AG08395 (cell line): ENCODE data around the gene CRYBB3.
"Not testable (repeated sequence)": the region's sequence is repeated elsewhere in the genome, so short reads cannot be mapped to it uniquely, and the experiment has no call there.

Source experiments
- DNase-seq: peaks from one replicate; pipeline ENCODE4 v3.0.0; 2012; ENCODE audit warnings: mixed read lengths, low spot score

Gene CRYBB3

DNA sequence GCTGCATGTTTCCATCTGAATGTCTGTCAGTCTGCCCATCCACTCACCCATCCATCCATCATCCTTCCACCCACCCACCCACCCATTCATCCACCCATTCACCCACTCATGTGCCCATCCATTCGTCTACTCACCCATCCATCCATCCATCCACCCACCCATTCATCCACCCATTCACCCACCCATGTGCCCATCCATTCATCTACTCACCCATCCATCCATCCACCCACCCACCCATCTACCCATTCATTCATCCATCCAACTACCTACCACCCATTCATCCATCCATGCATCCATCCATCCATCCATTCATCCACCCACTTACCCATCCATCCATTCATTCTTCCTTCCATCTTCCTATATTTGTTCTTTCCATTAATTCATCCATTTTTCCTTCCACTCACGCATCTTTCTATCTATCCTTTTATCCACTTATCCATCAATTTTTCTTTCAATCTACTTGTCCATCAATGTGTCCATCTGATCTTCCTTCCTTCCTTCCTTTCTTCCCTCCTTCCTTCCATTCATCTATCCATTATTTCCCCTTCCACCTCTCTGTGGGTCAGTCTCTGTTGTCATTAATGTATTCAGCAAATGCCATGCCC is 8.0 kb downstream of the CRYBB3 start:
- no peak for DNase-seq

DNA sequence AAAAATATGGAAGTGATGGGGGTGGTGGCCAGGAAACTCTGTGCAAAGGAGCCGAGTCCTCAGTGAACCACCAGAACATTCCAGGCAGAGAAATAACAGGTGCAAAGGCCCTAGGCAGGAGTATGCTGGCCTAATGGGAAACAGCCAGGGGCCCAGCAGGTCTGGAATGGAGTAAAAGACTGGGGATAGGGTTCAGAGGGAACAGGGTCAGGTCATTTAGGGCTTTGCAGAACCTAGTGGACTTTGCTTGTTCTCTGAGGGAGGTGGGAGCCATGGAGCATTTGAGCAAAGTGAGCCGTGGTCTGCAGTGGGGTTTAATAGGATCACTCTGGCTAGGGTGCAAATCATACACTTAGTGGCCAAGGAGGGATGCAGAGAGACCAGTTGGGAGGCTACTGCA is 8.7 kb downstream of the CRYBB3 start:
- no peak for DNase-seq

DNA sequence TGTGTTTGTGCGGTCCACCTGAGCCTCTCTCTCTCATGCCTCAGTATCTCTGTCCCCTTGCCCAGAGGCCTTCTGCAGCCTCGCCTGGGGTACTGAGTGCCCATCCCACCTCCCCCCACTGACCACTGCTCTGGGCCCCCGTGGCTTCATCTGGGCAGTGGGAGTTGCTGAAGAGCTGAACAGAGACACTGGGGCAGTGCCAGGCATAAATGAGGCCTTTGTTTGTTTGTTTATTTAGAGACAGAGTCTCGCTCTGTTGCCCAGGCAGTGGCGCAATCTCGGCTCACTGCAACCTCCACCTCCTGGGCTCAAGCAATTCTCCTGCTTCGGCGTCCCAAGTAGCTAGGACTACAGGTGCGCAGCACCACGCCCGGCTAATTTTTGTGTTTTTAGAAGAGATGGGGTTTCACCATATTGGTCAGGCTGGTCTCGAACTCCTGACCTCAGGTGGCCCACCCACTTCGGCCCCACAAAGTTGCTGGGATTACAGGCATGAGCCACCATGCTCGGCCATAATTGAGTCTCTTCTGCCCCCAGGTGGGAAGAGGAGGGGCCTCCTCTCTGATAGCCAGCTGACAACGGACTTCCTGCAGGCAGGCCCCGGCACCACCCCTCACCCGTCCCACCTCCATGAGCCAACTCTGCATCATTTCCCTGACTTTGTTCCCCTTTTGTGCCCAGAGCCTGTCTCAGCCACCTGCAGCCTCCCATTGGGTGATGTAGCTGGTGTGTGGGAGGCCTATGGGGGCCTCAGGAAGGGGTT is 9.3 kb downstream of the CRYBB3 start:
- DNase-seq, result no peak

DNA sequence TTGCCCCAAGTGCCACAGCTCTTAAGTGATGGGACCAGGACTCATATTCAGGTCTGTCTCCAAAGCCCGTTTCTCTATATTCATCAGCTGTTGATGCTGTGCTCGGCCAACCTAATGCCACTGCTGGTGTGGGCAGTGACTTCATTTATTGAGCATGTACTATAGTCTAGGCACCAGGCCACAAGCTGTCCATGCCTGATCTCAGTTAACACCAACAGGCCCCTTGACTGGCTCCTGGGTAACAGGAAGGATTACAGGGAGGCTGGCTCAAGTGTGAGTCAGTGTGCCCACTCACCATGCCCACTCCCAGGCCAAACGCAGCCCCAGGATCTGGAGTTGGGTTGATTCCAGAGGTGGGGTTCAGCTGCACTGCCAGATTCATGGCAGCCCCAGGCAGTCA is 11.1 kb downstream of the CRYBB3 start:
- no peak for DNase-seq

DNA sequence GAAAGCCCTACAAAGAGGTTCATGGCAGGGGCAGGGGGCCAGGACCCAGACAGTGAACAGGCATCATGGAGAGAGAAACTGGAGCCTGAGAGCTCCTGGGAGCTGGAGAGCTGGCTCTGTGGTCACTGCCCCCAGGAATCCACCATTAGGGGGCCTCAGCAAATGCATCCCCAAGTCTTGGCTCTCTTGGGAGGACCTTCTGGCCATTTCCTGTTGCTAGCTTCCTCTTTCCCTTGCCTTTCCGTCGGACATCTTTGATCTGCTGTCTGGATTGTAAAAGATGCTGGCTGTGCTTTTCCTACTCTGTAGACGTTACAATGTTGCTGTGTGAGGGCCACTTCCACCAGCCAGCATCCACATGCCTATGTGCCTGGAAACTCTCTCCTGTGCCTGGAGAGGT is 12.7 kb downstream of the CRYBB3 start:
- DNase-seq, result no peak

DNA sequence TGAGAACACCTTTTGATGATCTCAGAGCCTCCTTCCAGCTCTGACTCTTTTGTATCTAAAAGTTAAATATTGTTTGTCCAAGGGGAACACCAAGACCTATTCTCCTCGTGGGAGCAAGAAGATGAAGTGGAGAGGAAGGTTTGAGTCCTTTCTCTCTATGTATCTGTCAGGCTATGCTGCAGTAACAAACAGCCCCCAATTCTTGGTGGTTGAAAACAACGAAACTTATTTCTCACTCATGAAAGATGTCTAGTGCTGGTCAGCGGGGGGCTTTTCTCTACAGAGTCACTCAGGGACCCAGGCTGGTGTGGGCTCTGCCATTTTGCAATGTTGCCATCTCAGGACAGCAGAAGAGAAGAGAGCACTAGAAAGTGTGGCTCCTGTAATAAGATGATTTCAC is 13.6 kb downstream of the CRYBB3 start:
- DNase-seq, result no peak

DNA sequence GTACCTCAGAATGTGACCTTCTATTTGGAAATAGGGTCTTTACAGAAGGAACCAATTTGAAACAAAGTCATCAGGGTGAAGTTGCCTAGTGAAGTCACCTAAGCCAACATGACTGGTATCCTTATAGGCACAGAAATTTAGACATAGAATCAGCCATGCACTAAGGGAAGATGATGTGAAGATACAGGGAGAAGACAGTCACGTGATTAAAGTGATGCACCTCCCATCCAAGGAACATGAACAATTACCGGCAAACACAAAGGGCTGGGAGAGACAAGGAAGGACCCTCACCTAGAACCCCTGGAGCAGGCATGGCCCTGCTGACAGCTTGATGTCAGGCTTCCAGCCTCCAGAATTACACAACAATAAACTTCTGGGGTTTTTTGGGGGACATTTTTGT is 16.6 kb downstream of the CRYBB3 start:
- no peak for DNase-seq

DNA sequence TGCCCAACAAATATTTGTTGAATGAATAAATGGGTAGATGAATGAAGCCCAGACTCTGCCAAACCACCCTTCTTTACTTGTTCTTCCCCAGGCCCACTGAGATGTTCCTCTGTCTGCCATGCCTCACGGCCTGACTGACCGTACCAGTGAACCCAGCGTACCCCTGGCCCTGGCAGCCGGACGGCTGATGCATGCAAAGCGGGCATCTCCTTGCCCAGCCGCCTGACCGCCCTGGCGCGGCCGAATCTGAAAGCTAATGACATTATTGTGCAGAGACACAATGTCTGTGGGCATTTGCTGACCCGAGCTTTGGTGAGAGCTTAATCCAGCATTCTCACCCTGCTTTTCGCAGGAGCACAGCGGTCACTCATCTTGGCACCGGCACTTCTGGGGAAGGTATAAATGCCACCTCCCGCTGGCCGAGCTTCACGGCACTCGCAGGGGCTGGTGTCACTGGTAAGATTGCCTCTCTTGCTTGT is 19.6 kb downstream of the CRYBB3 start, which contains the start of gene CRYBB2:
TSS of gene CRYBB2 (plus strand) at position 429 of the 479 bp plus-strand sequence. CDS start 1,791 bp downstream, outside the sequence.
- no peak for DNase-seq

DNA sequence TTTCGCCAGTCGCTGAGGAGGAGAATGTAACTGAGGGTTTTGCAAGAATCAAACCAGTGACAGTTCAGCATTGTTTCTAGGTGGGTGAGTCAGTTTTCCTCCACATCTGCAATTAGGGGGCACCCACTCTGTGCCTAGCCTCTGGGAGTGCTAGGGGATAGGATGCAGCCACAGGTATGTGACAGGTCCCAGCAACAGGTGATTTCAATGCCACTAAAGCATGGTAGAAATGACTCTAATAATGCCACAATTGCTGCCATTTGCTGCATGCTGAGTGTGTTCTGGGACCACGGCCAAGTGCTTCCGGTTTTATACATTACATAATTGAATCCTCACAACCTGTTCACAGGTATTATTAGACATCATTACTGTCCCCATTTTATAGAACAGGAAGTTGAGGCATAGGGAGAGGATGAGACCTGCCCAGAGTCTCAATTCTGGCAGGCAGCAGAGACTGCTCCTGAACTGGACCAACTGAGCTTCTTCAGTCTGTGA is 20.3 kb downstream of the CRYBB3 start:
- no peak for DNase-seq

DNA sequence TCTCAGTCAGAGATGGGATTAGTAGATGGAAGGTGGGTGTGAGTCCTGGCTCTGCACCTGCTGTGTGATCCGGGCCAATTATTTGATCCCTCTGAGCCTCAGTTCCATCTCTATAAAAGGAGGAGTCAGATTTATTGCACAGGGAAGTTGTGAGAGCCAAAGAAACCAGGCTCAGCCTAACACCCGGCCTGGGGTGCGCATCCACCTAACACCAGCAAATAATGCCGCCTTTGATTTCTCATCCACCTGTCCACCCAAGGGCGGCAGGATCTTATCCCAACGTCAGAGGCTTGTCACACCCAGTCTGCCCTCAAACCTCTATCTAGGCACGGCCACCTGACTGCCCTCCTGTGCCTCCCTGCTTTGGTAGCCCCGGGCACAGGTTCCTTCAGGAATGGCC is 22.1 kb downstream of the CRYBB3 start:
- DNase-seq, result no peak

DNA sequence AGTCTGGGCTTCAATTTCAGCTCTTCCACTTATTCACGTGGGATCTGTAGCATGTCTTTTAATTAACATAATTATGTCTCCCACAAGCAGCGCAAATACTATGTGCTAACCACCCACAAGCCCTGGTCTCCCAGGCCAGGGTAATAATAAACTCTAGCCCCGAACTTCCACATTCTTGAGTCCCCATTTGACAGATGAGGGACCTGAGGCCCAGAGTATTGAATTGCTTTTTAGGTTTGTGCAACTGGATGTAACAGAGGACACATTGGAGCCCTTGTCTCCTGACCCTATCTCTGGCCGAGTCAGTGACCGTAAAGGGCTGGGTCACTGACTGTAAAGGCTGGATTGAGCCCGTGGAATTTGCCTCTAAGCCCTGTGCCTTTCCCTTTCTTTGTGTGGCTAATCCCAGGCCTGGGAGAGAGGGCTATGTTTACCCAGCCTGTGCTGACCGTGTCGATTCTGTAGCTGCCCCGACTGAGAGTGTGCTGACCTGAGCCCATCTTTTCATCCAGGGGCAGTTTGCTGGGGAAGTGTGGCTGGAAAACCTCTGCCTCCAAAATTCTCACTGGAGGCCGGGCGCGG is 23.7 kb downstream of the CRYBB3 start:
- no peak for DNase-seq

DNA sequence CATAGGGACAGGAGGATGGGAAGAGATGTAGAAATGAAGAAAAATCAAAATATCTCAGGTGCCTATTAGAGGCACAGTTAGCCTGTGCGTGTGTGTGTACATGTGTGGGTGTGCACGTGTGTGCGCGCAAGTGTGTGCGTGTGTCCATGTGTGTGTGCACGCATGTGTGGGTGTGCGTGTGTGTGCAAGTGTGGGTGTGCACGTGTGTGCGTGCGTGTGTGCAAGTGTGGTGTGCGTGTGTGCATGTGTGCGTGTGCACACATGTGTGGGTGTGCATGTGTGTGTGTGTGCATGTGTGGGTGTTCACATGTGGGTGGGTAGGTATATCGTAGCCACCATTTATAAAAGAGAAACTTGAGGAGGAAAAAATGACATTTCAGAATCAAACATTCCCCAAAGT is 29.2 kb downstream of the CRYBB3 start:
- no peak for DNase-seq

DNA sequence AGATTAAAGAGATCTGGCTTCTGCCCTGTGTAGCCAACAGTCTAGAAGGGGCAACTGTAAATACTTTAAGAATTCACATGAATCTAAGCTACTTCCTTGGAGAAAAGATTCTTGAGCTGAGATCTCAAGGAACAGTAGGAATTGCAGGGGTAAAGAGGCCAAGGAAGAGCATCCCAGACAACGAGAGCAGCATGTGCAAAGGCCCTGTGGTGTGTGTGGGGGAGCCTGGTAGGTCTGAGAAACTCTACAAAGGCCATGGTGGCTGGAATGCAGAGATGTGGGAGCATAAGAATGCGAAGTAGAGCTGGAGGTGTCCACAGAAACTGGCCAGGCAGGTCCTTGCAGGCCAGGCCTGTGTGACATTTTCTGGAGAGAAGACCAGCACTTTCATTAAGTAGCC is 31.1 kb downstream of the CRYBB3 start:
- not testable (repeated sequence) for DNase-seq

DNA sequence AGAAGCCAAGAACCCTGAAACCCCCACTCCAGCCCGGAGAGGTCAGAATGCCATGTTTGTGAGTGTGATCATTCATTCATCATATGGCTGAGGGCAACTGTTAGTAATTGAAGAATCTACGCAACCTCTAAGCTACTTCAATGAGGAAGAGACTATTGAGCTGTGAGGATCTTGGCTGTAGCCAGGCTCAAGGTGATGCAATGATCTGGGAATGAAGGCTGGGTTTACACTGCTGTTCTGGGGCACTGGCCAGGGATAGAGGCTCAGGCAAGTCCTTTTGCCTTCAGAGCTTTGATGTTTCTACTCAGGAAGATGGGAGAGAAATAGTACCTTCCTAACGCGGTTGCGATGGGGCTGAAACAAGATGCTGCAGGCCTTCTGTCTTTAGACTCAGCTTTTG is 32.6 kb downstream of the CRYBB3 start:
- no peak for DNase-seq

DNA sequence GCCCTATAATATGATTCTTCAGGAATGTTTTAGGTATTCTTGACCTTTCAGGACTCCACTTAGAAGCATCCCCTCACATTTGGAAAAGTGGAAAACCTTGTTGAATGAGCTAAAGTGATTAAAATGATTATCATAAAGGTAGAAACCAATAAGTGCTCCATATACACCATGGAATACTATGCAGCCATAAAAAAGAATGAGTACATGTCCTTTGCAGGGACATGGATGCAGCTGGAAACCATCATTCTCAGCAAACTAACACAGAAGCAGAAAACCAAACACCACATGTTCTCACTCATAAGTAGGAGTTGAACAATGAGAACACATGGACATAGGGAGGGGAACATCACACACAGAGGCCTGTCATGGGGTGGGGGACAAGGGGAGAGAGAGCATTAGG is 34.0 kb downstream of the CRYBB3 start:
- not testable (repeated sequence) for DNase-seq

DNA sequence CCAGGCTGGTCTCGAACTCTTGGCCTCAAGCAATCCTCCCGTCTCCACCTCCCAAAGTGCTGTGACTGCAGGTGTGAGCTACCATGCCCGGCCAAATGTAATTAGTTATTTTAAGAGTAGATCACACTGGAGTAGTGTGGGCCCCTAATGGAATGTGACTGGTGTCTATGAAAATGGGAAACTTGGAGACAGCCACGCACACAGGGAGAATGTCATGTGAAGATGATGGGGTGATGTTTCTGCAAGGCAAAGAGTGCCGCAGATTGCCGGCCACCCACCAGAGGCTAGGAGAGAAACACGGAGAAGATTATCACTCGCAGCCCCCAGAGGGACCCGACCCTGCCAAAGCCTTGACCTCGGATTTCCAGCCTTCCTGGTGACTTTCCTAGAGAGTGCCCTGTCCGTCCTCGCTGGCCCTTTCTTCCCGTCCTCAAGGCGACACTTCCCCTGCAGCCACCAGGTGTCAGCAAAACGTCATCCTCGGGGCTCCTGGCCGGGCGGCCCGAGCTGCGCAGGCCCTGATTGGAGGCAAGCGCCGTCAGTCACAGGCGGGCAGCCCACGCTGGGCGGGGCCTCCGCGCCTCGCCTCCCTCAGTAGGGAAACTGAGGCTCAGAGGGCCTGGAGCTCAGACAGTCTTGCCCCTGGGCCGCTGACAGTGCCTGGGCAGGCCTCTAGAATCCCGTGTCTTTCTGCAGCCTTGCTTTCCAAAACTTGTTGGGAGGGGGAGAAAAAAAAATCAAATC is 36.1 kb downstream of the CRYBB3 start:
- DNase-seq, result peak; percentile 97

DNA sequence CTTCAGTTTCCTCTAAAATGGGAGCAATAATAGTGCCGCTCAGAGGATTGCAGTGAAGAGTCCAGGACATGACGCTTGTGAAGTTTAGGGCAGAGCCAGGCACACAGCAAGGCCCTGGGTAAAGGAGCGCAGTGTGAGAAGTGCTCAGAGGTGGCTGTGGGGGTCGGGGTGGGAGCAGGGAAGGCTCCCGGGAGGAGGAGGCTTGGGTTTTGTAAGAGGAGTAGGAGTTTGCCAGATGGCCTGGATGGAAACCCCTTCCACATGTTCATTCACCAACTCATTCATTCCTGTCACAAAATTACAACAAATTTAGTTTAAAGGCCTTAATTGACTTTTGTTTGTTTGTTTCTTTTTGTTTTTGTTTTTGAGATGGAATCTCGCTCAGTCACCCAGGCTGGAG is 36.8 kb downstream of the CRYBB3 start:
- no peak for DNase-seq

DNA sequence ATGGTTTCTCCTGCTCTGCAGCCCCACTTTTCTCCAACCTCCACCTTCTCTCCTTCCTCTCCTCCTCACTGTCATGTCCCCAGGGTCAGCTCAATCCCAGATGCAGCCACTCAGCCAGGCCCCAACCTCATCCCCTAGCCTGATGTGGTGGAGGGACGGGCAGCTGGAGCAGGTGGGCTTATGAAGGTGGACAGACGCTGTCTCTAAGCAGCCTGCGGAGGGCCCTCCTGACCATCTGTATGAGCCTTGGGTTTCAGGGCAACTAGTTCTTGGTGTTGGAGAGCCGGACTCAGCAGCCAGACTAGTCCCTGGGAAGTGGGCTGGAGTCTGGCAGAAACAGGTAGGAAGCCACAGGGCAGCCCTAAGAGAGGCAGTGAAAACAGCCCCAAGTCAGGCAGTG is 37.8 kb downstream of the CRYBB3 start:
- no peak for DNase-seq

DNA sequence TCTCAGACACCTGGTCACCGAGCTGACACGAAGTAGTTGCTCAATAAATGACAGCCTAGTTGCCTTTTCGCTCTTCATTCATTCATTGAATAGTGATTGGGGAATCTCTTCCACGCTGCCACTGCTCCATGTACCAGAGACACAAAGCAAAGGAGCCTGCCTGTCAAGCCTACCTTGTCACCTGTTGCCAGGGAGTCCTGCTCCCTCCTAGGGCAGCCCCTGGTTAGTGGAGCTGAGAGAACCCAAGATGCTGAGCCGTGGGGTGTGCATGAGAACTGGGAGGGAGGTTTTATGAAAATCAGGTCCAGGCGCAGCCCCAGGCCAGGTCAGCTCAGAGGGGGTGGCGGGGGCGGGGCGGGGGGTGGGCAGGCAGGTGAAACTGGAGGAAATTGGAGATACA is 38.4 kb downstream of the CRYBB3 start:
- DNase-seq, result not testable (repeated sequence)

DNA sequence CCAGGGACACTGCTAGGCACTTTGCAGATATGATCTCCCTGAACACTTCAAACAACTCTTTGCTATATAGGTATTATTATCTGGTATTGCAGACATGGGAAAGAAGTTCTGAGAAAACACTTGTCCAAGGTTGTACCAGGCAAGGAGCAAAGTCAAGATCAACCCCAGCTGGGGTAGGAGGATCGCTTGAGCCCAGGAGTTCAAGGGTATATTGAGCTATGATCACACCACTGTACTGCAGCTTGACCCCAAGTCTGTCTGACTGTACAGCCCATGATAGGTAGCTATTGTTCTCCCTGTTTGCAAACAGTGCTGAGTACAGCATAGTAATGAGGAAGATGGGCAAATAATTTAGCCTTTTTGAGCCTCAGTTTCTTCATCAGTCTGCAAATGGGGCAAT is 55.5 kb downstream of the CRYBB3 start:
- not testable (repeated sequence) for DNase-seq
